PC-3 (cell line): ENCODE data around the gene RLN2.

Source experiments
- CTCF ChIP-seq: fragments of 300-600 bp; sonication (generic); conservative IDR thresholded peaks from 2 replicates; pipeline ENCODE4 v1.5.1; 2017; ENCODE audit warnings: antibody characterized with exemption, low read depth, mild to moderate bottlenecking, low read length
- EZH2phosphoT487 ChIP-seq: fragments of 300-600 bp; sonication (generic); IDR thresholded peaks from 2 replicates; pipeline ENCODE4 v1.6.1; 2018; ENCODE audit warnings: mild to moderate bottlenecking, antibody characterized with exemption, low read length, borderline replicate concordance

- TF ChIP-seq CTCF (no peak), EZH2phosphoT487 (no peak)
These were observed 21.7 kb upstream of the RLN2 start for GRCh38 chr9:5326187-5326586.
